WTC11 (cell line): Measurements from ENCODE around the gene ATP10D. TPM values are rescaled to one million over a fixed set of nuclear protein-coding genes. Genes with fewer than 3 reads are reported as not detected.

Source experiments
- ATAC-seq: fragments of 200-7000 bp; cut with Tn5 transposase; 2 replicates; pipeline ENCODE4 v1.10.0; 2021; ENCODE audit warnings: mild to moderate bottlenecking, moderate library complexity
- CTCF ChIA-PET: fragments of 300-600 bp; sonication (Branson Sonifier 250); formaldehyde crosslinking; loops from one replicate; lab custom pipeline; 2021; ENCODE audit warnings: antibody characterized with exemption; lab: Charles Lee
- POLR2A ChIA-PET: fragments of 350-600 bp; sonication (Branson Sonifier 250); formaldehyde crosslinking; loops from one replicate; lab custom pipeline; 2021; ENCODE audit warnings: antibody characterized with exemption; lab: Charles Lee
- DNase-seq: peaks from one replicate; pipeline ENCODE4 v3.0.0; 2021; ENCODE audit warnings: low spot score
- H3K27ac Mint-ChIP-seq: 2 replicates; pipeline ENCODE4 v1.8.0; 2021; ENCODE audit warnings: mixed read lengths
- H3K27me3 Mint-ChIP-seq: 2 replicates; pipeline ENCODE4 v1.8.0; 2021; ENCODE audit warnings: low read depth, mild to moderate bottlenecking, moderate library complexity, mixed read lengths
- H3K36me3 Mint-ChIP-seq: 2 replicates; pipeline ENCODE4 v1.8.0; 2021; ENCODE audit warnings: mixed read lengths
- H3K4me1 Mint-ChIP-seq: 2 replicates; pipeline ENCODE4 v1.8.0; 2022; ENCODE audit warnings: mixed read lengths
- H3K4me3 Mint-ChIP-seq: 2 replicates; pipeline ENCODE4 v1.8.0; 2021; ENCODE audit warnings: mild to moderate bottlenecking, moderate library complexity, mixed read lengths
- H3K9me3 Mint-ChIP-seq: 2 replicates; pipeline ENCODE4 v1.8.0; 2021; ENCODE audit warnings: mixed read lengths
- ATF2 ChIP-seq: sonication (generic); formaldehyde crosslinking; IDR thresholded peaks from 2 replicates; pipeline ENCODE4 v1.8.1; 2022; ENCODE audit warnings: low read depth, missing genetic modification reagents, borderline replicate concordance
- CREB1 ChIP-seq: sonication (generic); formaldehyde crosslinking; IDR thresholded peaks from 2 replicates; pipeline ENCODE4 v1.8.0; 2023; ENCODE audit warnings: mild to moderate bottlenecking, missing genetic modification reagents
- E2F5 ChIP-seq: sonication (generic); formaldehyde crosslinking; IDR thresholded peaks from 2 replicates; pipeline ENCODE4 v1.8.1; 2022; ENCODE audit warnings: mild to moderate bottlenecking, moderate library complexity, missing genetic modification reagents
- ETV6 ChIP-seq: sonication (generic); formaldehyde crosslinking; IDR thresholded peaks from 2 replicates; pipeline ENCODE4 v1.8.1; 2022; ENCODE audit warnings: mild to moderate bottlenecking, missing genetic modification reagents
- GABPB1 ChIP-seq: sonication (generic); formaldehyde crosslinking; IDR thresholded peaks from 2 replicates; pipeline ENCODE4 v1.8.1; 2023; ENCODE audit warnings: mild to moderate bottlenecking, missing genetic modification reagents
- GRHL2 ChIP-seq: fragments of 250-450 bp; sonication (Bioruptor Pico); IDR thresholded peaks from 2 replicates; pipeline ENCODE4 v1.8.0; 2022; ENCODE audit warnings: mild to moderate bottlenecking, moderate library complexity; ENCODE audit not compliant: insufficient replicate concordance, severe bottlenecking
- GTF2I ChIP-seq: fragments of 250-450 bp; sonication (Bioruptor Pico); conservative IDR thresholded peaks from 2 replicates; pipeline ENCODE4 v1.4.0; 2021; ENCODE audit warnings: mild to moderate bottlenecking
- NFYB ChIP-seq: sonication (generic); formaldehyde crosslinking; conservative IDR thresholded peaks from 2 replicates; pipeline ENCODE4 v1.8.0; 2022; ENCODE audit warnings: low read depth, missing genetic modification reagents
- PRRX2 ChIP-seq: fragments of 250-450 bp; sonication (Bioruptor Pico); IDR thresholded peaks from 2 replicates; pipeline ENCODE4 v1.8.0; 2021; ENCODE audit warnings: mild to moderate bottlenecking
- STAT6 ChIP-seq: sonication (generic); formaldehyde crosslinking; conservative IDR thresholded peaks from 2 replicates; pipeline ENCODE4 v1.8.1; 2023; ENCODE audit warnings: mild to moderate bottlenecking, low read depth, missing genetic modification reagents, moderate library complexity
- TCF7 ChIP-seq: sonication (generic); formaldehyde crosslinking; IDR thresholded peaks from 2 replicates; pipeline ENCODE4 v1.8.0; 2022; ENCODE audit warnings: mild to moderate bottlenecking, low read depth, missing genetic modification reagents, moderate library complexity
- USF2 ChIP-seq: sonication (generic); formaldehyde crosslinking; IDR thresholded peaks from 2 replicates; pipeline ENCODE4 v1.8.1; 2023; ENCODE audit warnings: mild to moderate bottlenecking, missing genetic modification reagents, moderate library complexity
- ZBTB21 ChIP-seq: sonication (generic); formaldehyde crosslinking; IDR thresholded peaks from 2 replicates; pipeline ENCODE4 v1.8.1; 2023; ENCODE audit warnings: mild to moderate bottlenecking, missing genetic modification reagents, borderline replicate concordance
- ZBTB43 ChIP-seq: sonication (generic); formaldehyde crosslinking; IDR thresholded peaks from 2 replicates; pipeline ENCODE4 v1.8.1; 2023; ENCODE audit warnings: mild to moderate bottlenecking, missing genetic modification reagents
- ZNF232 ChIP-seq: sonication (generic); formaldehyde crosslinking; IDR thresholded peaks from 2 replicates; pipeline ENCODE4 v1.8.0; 2022; ENCODE audit warnings: mild to moderate bottlenecking, missing genetic modification reagents
- ZNF263 ChIP-seq: sonication (generic); formaldehyde crosslinking; IDR thresholded peaks from 2 replicates; pipeline ENCODE4 v1.8.1; 2022; ENCODE audit warnings: low read depth, mild to moderate bottlenecking, moderate library complexity, missing genetic modification reagents
- ZNF416 ChIP-seq: fragments of 250-450 bp; sonication (Bioruptor Pico); IDR thresholded peaks from 2 replicates; pipeline ENCODE4 v1.9.0; 2021; ENCODE audit warnings: mild to moderate bottlenecking, inconsistent platforms
- total RNA-seq: library from RNA; stranded (reverse); gene quantifications from 3 replicates; pipeline ENCODE4 v1.2.3, GENCODE V29; 2021
- TF ChIP-seq, protein P1 (sequence below): sonication (generic); formaldehyde crosslinking; IDR thresholded peaks from 2 replicates; pipeline ENCODE4 v1.8.1; 2023; ENCODE audit warnings: mild to moderate bottlenecking, moderate library complexity, missing genetic modification reagents
- TF ChIP-seq, protein P2 (sequence below): fragments of 250-450 bp; sonication (Bioruptor Pico); IDR thresholded peaks from 2 replicates; pipeline ENCODE4 v1.9.0; 2021; ENCODE audit warnings: mild to moderate bottlenecking
- TF ChIP-seq, protein P3 (sequence below): fragments of 250-450 bp; sonication (Bioruptor Pico); IDR thresholded peaks from 2 replicates; pipeline ENCODE4 v1.8.0; 2021; ENCODE audit warnings: mild to moderate bottlenecking

ATP10D gene
- total RNA-seq, 1 experiment from 2014 or later = 3.1 TPM

- TF ChIP-seq, protein P1, sequence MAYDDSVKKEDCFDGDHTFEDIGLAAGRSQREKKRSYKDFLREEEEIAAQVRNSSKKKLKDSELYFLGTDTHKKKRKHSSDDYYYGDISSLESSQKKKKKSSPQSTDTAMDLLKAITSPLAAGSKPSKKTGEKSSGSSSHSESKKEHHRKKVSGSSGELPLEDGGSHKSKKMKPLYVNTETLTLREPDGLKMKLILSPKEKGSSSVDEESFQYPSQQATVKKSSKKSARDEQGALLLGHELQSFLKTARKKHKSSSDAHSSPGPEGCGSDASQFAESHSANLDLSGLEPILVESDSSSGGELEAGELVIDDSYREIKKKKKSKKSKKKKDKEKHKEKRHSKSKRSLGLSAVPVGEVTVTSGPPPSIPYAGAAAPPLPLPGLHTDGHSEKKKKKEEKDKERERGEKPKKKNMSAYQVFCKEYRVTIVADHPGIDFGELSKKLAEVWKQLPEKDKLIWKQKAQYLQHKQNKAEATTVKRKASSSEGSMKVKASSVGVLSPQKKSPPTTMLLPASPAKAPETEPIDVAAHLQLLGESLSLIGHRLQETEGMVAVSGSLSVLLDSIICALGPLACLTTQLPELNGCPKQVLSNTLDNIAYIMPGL (CRISPR knock-in tag) = no peak
These were observed 76.3 kb downstream of the ATP10D start (continued) for GRCh38 chr4:47561331-47561730.

- H3K27me3 Mint-ChIP-seq = no peaks in the 10 kb centered on the region
- no peak for DNase-seq
- TF ChIP-seq ZNF416 (CRISPR knock-in tag) = no peak
- no peak for TF ChIP-seq CREB1 (CRISPR knock-in tag)
- TF ChIP-seq NFYB (CRISPR knock-in tag) = no peak
- TF ChIP-seq USF2 = no peak
- TF ChIP-seq ETV6 (CRISPR knock-in tag) = no peak
- no peak for TF ChIP-seq ZBTB21 (CRISPR knock-in tag)
- TF ChIP-seq ZNF263 = no peak
- TF ChIP-seq, protein P2, sequence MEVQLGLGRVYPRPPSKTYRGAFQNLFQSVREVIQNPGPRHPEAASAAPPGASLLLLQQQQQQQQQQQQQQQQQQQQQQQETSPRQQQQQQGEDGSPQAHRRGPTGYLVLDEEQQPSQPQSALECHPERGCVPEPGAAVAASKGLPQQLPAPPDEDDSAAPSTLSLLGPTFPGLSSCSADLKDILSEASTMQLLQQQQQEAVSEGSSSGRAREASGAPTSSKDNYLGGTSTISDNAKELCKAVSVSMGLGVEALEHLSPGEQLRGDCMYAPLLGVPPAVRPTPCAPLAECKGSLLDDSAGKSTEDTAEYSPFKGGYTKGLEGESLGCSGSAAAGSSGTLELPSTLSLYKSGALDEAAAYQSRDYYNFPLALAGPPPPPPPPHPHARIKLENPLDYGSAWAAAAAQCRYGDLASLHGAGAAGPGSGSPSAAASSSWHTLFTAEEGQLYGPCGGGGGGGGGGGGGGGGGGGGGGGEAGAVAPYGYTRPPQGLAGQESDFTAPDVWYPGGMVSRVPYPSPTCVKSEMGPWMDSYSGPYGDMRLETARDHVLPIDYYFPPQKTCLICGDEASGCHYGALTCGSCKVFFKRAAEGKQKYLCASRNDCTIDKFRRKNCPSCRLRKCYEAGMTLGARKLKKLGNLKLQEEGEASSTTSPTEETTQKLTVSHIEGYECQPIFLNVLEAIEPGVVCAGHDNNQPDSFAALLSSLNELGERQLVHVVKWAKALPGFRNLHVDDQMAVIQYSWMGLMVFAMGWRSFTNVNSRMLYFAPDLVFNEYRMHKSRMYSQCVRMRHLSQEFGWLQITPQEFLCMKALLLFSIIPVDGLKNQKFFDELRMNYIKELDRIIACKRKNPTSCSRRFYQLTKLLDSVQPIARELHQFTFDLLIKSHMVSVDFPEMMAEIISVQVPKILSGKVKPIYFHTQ (CRISPR knock-in tag) = no peak
- TF ChIP-seq, protein P3, sequence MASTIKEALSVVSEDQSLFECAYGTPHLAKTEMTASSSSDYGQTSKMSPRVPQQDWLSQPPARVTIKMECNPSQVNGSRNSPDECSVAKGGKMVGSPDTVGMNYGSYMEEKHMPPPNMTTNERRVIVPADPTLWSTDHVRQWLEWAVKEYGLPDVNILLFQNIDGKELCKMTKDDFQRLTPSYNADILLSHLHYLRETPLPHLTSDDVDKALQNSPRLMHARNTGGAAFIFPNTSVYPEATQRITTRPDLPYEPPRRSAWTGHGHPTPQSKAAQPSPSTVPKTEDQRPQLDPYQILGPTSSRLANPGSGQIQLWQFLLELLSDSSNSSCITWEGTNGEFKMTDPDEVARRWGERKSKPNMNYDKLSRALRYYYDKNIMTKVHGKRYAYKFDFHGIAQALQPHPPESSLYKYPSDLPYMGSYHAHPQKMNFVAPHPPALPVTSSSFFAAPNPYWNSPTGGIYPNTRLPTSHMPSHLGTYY (CRISPR knock-in tag) = no peak
- TF ChIP-seq TCF7 (CRISPR knock-in tag) = no peak
- TF ChIP-seq GRHL2 (CRISPR knock-in tag) = no peak
- TF ChIP-seq ATF2 (CRISPR knock-in tag) = no peak
- no peak for TF ChIP-seq ZNF232 (CRISPR knock-in tag)
- TF ChIP-seq GTF2I (CRISPR knock-in tag) = no peak
- TF ChIP-seq GABPB1 (CRISPR knock-in tag) = no peak
- no peak for TF ChIP-seq ZBTB43 (CRISPR knock-in tag)
- no peak for TF ChIP-seq STAT6 (CRISPR knock-in tag)
- no peak for TF ChIP-seq E2F5 (CRISPR knock-in tag)
- TF ChIP-seq PRRX2 (CRISPR knock-in tag) = no peak
- TF ChIP-seq, all 79 proteins: peak for 0
- ChIA-PET POLR2A (no interaction called here), CTCF (no interaction called here)
- no peak for ATAC-seq
- no peak overlapping the region for H3K4me3 Mint-ChIP-seq
- H3K27ac Mint-ChIP-seq = no peak overlapping the region
- H3K36me3 Mint-ChIP-seq = no peaks in the 10 kb centered on the region
- H3K4me1 Mint-ChIP-seq = no peaks in the 10 kb centered on the region
- no peaks in the 10 kb centered on the region for H3K9me3 Mint-ChIP-seq
These were observed 77.2 kb downstream of the ATP10D start for GRCh38 chr4:47562297-47562696.
